ENCODE data around the gene TCP11L1.

Gene TCP11L1

GRCh38 chr11:33001751-33002542 lies 37.4 kb upstream of the TCP11L1 start:
- TF ChIP-seq EGR1 (IDR thresholded peaks at IDR 0.05) (no peak), YY1 (IDR thresholded peaks at IDR 0.05; ENCODE audit: low read depth) (no peak), FOXM1 (IDR thresholded peaks at IDR 0.05; ENCODE audit: borderline replicate concordance, low read depth) (no peak), ZBTB7A (IDR thresholded peaks at IDR 0.05; ENCODE audit: low read depth) (no peak), TEAD4 (IDR thresholded peaks at IDR 0.05) (no peak), RAD21 (IDR thresholded peaks at IDR 0.05; ENCODE audit: low read depth) (no peak), REST (IDR thresholded peaks at IDR 0.05; ENCODE audit: low read depth) (no peak), NFIC (IDR thresholded peaks at IDR 0.05) (no peak)

GRCh38 chr11:33005175-33005574 lies 34.2 kb upstream of the TCP11L1 start:
- no peak for TF ChIP-seq FOXM1 (IDR thresholded peaks at IDR 0.05; ENCODE audit: borderline replicate concordance, low read depth)
- no peak for TF ChIP-seq RAD21 (IDR thresholded peaks at IDR 0.05; ENCODE audit: low read depth)
- TF ChIP-seq CEBPB (IDR thresholded peaks at IDR 0.05) = no peak
- no peak for TF ChIP-seq CREB1 (IDR thresholded peaks at IDR 0.05; ENCODE audit: low read depth)
- no peak for TF ChIP-seq ZBTB7A (IDR thresholded peaks at IDR 0.05; ENCODE audit: low read depth)
- no peak for TF ChIP-seq TCF12 (IDR thresholded peaks at IDR 0.05; ENCODE audit: low read depth)
- TF ChIP-seq TEAD4 (IDR thresholded peaks at IDR 0.05) = no peak
- no peak for TF ChIP-seq EGR1 (IDR thresholded peaks at IDR 0.05)
- no peak for TF ChIP-seq USF1 (IDR thresholded peaks at IDR 0.05)
- no peak for TF ChIP-seq REST (IDR thresholded peaks at IDR 0.05; ENCODE audit: low read depth)

GRCh38 chr11:33006010-33006409 lies 33.4 kb upstream of the TCP11L1 start:
- TF ChIP-seq CREB1 (IDR thresholded peaks at IDR 0.05; ENCODE audit: low read depth) (no peak), TEAD4 (IDR thresholded peaks at IDR 0.05) (no peak), EP300 (IDR thresholded peaks at IDR 0.05; ENCODE audit: borderline replicate concordance) (no peak), TAF1 (IDR thresholded peaks at IDR 0.05; ENCODE audit: low read depth) (no peak), ZBTB7A (IDR thresholded peaks at IDR 0.05; ENCODE audit: low read depth) (no peak), REST (IDR thresholded peaks at IDR 0.05; ENCODE audit: low read depth) (no peak), NFIC (IDR thresholded peaks at IDR 0.05) (no peak), YY1 (IDR thresholded peaks at IDR 0.05; ENCODE audit: low read depth) (no peak), EGR1 (IDR thresholded peaks at IDR 0.05) (no peak), CEBPB (IDR thresholded peaks at IDR 0.05) (no peak), USF1 (IDR thresholded peaks at IDR 0.05) (no peak), FOXM1 (IDR thresholded peaks at IDR 0.05; ENCODE audit: borderline replicate concordance, low read depth) (no peak), RAD21 (IDR thresholded peaks at IDR 0.05; ENCODE audit: low read depth) (no peak), MAX (IDR thresholded peaks at IDR 0.05) (no peak), TCF12 (IDR thresholded peaks at IDR 0.05; ENCODE audit: low read depth) (no peak)

GRCh38 chr11:33013755-33014154 lies 25.6 kb upstream of the TCP11L1 start:
- no peak for TF ChIP-seq REST (IDR thresholded peaks at IDR 0.05; ENCODE audit: low read depth)
- TF ChIP-seq TAF1 (IDR thresholded peaks at IDR 0.05; ENCODE audit: low read depth) = no peak
